MCF 10A (cell line): ENCODE results near the gene MARCHF11. TPM values are rescaled to one million over a fixed set of nuclear protein-coding genes. Genes with fewer than 3 reads are reported as not detected.

Experiments used
- BruUV-seq: library from RNA; stranded (reverse); fragments of 400-500 nt; replicated peaks from 2 replicates; lab custom pipeline; 2021; lab: Mats Ljungman, UMichigan
- CTCF ChIA-PET: fragments of 300-600 bp; sonication (Branson Sonifier 250); formaldehyde crosslinking; extraction: SDS; loops from one replicate; lab custom pipeline; 2021; ENCODE audit warnings: antibody characterized with exemption, inconsistent platforms; lab: Yijun Ruan, JAX
- POLR2A ChIA-PET: fragments of 300-600, 350-650 bp; sonication (Branson Sonifier 250); formaldehyde crosslinking; extraction: SDS; loops from one replicate; lab custom pipeline; 2020; ENCODE audit warnings: antibody characterized with exemption, inconsistent platforms; lab: Yijun Ruan, JAX
- DNase-seq: peaks from one replicate; pipeline ENCODE4 v3.0.0-alpha.2; 2018; ENCODE audit not compliant: unreplicated experiment
- H3K27ac Mint-ChIP-seq: one replicate; pipeline ENCODE4 v1.8.0; 2022; ENCODE audit warnings: mild to moderate bottlenecking, low read depth, mixed read lengths; ENCODE audit not compliant: unreplicated experiment
- H3K27me3 Mint-ChIP-seq: one replicate; pipeline ENCODE4 v1.8.0; 2022; ENCODE audit warnings: mixed read lengths; ENCODE audit not compliant: insufficient read depth, unreplicated experiment
- H3K36me3 Mint-ChIP-seq: one replicate; pipeline ENCODE4 v1.8.0; 2022; ENCODE audit warnings: mild to moderate bottlenecking, moderate library complexity, mixed read lengths; ENCODE audit not compliant: insufficient read depth, unreplicated experiment
- H3K4me1 Mint-ChIP-seq: one replicate; pipeline ENCODE4 v1.8.0; 2022; ENCODE audit warnings: mixed read lengths; ENCODE audit not compliant: insufficient read depth, unreplicated experiment
- H3K4me3 Mint-ChIP-seq: one replicate; pipeline ENCODE4 v1.8.0; 2022; ENCODE audit warnings: mild to moderate bottlenecking, moderate library complexity, mixed read lengths; ENCODE audit not compliant: unreplicated experiment
- H3K9me3 Mint-ChIP-seq: one replicate; pipeline ENCODE4 v1.8.0; 2022; ENCODE audit warnings: mixed read lengths; ENCODE audit not compliant: unreplicated experiment
- intact Hi-C: fragments of 100-400 bp; cut with micrococcal nuclease; formaldehyde crosslinking; loops from 2 replicates; pipeline ENCODE4 v1.14.1; 2022
- total RNA-seq: library from RNA; stranded (reverse); gene quantifications from 2 replicates; pipeline ENCODE4 v1.2.3, GENCODE V29; 2022
- TF ChIP-seq, protein P1 (sequence below): fragments of 200-600 bp; IDR thresholded peaks from one replicate; pipeline ENCODE4 v1.8.0; 2022; ENCODE audit warnings: antibody characterized with exemption, mild to moderate bottlenecking; ENCODE audit not compliant: unreplicated experiment

Gene MARCHF11
- total RNA-seq, 1 experiment from 2014 or later = not detected

DNA sequence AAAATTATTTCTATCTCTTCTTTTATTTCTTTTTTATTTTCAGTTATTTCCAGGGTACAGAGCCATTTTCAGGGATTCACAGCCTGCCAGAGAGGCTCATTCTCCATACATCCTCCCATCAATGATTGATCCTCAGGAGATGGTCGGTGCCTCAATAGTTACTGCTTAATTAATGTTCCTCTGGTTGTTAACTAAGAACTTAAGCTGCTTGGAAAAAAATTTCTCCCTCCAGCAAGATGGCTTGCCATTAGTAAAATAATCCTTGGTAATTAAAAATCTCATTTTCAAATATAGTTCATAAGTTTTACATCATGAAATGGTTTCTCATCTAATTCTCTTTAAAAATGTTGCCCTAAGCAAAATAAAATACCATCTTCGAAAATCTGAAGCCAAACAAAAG is 20.0 kb downstream of the MARCHF11 start:
- intact Hi-C loops = loop anchor here (1.0 to 5.0 kb wide), 5 partner anchors 48 to 1043 kb away; no protein-coding TSS in a partner anchor
- TF ChIP-seq, protein P1, sequence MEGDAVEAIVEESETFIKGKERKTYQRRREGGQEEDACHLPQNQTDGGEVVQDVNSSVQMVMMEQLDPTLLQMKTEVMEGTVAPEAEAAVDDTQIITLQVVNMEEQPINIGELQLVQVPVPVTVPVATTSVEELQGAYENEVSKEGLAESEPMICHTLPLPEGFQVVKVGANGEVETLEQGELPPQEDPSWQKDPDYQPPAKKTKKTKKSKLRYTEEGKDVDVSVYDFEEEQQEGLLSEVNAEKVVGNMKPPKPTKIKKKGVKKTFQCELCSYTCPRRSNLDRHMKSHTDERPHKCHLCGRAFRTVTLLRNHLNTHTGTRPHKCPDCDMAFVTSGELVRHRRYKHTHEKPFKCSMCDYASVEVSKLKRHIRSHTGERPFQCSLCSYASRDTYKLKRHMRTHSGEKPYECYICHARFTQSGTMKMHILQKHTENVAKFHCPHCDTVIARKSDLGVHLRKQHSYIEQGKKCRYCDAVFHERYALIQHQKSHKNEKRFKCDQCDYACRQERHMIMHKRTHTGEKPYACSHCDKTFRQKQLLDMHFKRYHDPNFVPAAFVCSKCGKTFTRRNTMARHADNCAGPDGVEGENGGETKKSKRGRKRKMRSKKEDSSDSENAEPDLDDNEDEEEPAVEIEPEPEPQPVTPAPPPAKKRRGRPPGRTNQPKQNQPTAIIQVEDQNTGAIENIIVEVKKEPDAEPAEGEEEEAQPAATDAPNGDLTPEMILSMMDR = no peak
- no peaks in the 10 kb centered on the region for H3K4me1 Mint-ChIP-seq
- H3K27ac Mint-ChIP-seq = no peak overlapping the region
- H3K4me3 Mint-ChIP-seq = no peak overlapping the region
- POLR2A ChIA-PET = no interaction called here
- no peaks in the 10 kb centered on the region for H3K36me3 Mint-ChIP-seq
- peaks cover 7% of the 10 kb centered on the region for H3K9me3 Mint-ChIP-seq
- CTCF ChIA-PET = interaction anchor here (0.9 to 6.8 kb wide), 16 partner anchors 8 to 1037 kb away, joined by 3 to 210 read pairs (median 6); no protein-coding TSS in a partner anchor
- H3K27me3 Mint-ChIP-seq = peaks cover 42% of the 10 kb centered on the region
- DNase-seq = no peak
- no TSS peak for BruUV-seq

DNA sequence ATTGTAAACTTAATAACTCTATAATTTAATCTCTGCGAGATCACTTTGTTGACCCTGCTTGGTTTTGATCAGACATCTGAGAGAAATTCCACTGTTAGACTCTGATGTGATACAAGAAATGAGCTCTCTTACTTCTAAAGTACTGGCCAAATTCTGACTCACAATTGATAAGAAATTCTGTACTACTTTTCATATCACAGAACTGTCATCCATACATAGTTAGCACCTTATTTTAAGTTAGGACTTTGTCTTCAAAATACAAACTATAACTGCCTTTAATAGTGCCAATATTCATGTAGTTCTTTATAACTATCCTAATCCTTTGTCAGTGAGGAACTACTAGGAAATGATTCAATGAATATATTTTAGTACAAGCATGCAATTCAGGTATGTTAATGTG is 23.4 kb downstream of the MARCHF11 start:
- BruUV-seq = no TSS peak
- H3K4me1 Mint-ChIP-seq = no peaks in the 10 kb centered on the region
- peaks cover 7% of the 10 kb centered on the region for H3K9me3 Mint-ChIP-seq
- peaks cover 25% of the 10 kb centered on the region for H3K27me3 Mint-ChIP-seq
- no peak for DNase-seq
- CTCF ChIA-PET = interaction anchor here (0.5 to 6.8 kb wide), 3 partner anchors 300 to 512 kb away, joined by 4 to 210 read pairs (median 4); no protein-coding TSS in a partner anchor
- intact Hi-C loops = no loop called here
- H3K27ac Mint-ChIP-seq = no peak overlapping the region
- POLR2A ChIA-PET = no interaction called here
- no peaks in the 10 kb centered on the region for H3K36me3 Mint-ChIP-seq
- TF ChIP-seq, protein P1 = no peak
- H3K4me3 Mint-ChIP-seq = no peak overlapping the region

DNA sequence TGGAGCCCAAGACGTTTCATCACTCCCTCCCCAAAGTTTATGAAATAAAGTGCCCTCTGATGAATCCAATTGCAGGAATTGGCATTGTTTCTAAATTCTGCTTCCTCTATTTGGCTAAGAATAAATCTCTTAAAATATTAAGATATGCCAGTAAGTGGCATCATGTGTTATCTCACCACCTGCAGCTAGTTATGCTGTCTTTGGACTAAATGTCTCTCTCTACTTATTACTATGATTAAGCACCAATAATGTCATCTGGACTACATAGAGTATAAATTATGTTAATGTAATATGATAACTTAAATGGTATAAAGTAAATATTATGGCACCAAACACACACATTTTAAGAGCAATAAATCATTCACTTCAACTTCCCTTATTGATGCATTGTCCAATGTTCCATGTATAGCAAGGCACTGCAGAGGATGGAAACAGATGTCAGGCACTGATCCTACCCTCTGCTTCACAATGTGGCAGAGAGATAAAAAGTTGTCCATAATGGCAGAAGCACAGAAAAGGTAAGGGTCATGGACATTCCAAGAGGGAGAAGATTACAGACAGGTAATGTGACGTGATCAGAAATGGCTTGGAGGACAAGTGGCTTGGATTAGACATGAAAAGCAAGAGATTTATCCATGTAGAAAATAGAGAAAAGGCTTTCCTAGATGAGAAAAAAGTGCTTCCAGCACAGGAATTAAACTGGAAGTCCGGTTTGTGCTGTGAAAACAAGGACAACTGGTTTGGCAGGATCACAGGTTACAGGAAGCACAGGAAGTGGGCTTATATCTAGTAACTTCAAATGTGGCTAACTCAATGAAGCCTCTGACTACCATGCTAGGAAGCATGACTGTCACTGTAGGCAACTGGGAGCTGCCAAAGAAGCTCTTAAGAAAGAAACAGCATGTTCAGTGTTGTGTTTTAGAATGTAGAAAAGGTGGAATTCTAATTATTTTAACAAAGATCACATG is 26.7 kb downstream of the MARCHF11 start:
- no peak overlapping the region for H3K27ac Mint-ChIP-seq

More for the DNA sequence above, 26.7 kb downstream of the MARCHF11 start:
- Mint-ChIP-seq H3K27me3 (peaks cover 11% of the 10 kb centered on the region), H3K4me1 (no peaks in the 10 kb centered on the region), H3K9me3 (peaks cover 7% of the 10 kb centered on the region), H3K4me3 (no peak overlapping the region), H3K36me3 (no peaks in the 10 kb centered on the region)
- intact Hi-C loops = no loop called here
- ChIA-PET POLR2A (no interaction called here), CTCF (interaction anchor here (1.6 to 2.5 kb wide), 2 partner anchors 8 to 303 kb away, joined by 4 to 29 read pairs; no protein-coding TSS in a partner anchor)
- BruUV-seq = no TSS peak
- DNase-seq = no peak
- TF ChIP-seq, protein P1 = no peak
